ENCODE results near the gene CCDC86.

CCDC86 gene, protein sequence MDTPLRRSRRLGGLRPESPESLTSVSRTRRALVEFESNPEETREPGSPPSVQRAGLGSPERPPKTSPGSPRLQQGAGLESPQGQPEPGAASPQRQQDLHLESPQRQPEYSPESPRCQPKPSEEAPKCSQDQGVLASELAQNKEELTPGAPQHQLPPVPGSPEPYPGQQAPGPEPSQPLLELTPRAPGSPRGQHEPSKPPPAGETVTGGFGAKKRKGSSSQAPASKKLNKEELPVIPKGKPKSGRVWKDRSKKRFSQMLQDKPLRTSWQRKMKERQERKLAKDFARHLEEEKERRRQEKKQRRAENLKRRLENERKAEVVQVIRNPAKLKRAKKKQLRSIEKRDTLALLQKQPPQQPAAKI

DNA sequence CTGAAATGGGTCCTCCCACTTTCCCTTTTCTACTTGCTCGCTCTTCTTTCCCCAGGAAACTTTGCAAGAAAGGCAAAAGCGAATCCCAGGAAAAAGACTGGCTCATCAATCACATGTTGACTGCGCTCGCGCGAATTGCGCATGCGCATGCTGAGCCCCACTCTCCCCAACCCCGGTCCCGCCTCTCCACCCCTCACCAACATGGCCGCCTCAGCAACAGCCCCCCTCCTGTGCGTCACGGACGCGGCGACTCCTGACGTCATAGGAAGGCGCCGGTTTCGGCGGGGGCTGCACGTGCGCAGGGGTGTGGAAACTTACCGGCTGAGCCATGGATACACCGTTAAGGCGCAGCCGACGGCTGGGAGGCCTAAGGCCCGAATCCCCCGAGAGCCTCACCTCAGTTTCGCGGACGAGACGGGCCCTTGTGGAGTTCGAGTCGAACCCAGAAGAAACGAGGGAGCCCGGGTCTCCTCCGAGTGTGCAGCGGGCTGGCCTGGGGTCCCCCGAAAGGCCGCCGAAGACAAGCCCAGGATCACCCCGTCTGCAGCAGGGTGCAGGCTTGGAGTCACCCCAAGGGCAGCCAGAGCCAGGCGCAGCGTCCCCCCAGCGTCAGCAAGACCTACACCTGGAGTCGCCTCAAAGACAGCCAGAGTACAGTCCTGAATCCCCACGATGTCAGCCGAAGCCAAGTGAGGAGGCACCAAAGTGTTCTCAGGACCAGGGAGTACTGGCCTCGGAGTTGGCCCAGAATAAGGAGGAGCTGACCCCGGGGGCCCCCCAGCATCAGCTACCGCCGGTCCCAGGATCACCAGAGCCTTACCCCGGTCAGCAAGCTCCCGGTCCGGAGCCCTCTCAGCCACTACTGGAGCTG, at the start of gene CCDC86:
Gene CCDC86 (plus strand): TSS at position 317 of the 871 bp plus-strand sequence. CDS start 12 bp downstream, at position 329.
- peak; percentile 92 for DNase-seq (ENCODE audit: low read depth)
- no peak for TF ChIP-seq CTCF (conservative IDR thresholded peaks at IDR 0.05; ENCODE audit: low read length)
- H3K4me3 ChIP-seq (ENCODE audit: low read length), result peak within 1 kb of the TSS; percentile 94

DNA sequence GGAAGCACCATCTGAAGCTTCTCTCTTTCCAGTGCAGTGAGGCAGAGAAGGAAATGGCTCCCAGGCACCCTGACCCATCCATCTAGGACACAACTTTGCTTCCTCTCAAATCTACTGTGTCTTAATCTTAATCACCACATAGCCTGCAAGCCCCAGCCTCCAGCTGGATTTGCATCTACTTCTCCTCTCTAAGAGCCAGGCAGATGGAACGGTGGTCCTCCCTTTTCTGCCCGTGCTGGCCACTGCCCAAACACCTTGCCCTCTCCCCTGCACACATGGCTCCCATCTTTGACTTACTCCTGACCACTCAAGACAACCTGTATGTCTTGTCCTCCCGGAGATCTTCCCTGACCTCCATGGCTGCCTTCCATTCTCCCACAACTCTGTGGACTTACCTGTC, 49.4 kb upstream of the CCDC86 start:
- H3K4me3 ChIP-seq (ENCODE audit: low read length), result no peak overlapping the region
- no peak for DNase-seq (ENCODE audit: low read depth)
- TF ChIP-seq CTCF (conservative IDR thresholded peaks at IDR 0.05; ENCODE audit: low read length), result no peak

GRCh38 chr11:60795291-60795690, 46.6 kb upstream of the CCDC86 start:
- DNase-seq (ENCODE audit: low read depth), result no peak
- TF ChIP-seq CTCF (conservative IDR thresholded peaks at IDR 0.05; ENCODE audit: low read length), result no peak
- H3K4me3 ChIP-seq (ENCODE audit: low read length), result no peak overlapping the region

GRCh38 chr11:60797846-60798630, 43.9 kb upstream of the CCDC86 start:
- no peak for DNase-seq (ENCODE audit: low read depth)
- TF ChIP-seq CTCF (conservative IDR thresholded peaks at IDR 0.05; ENCODE audit: low read length), result no peak
- H3K4me3 ChIP-seq (ENCODE audit: low read length), result no peak overlapping the region

- H3K4me3 ChIP-seq (ENCODE audit: low read length), result no peak overlapping the region
- TF ChIP-seq CTCF (conservative IDR thresholded peaks at IDR 0.05; ENCODE audit: low read length), result no peak
- no peak for DNase-seq (ENCODE audit: low read depth)
These were observed 43.3 kb upstream of the CCDC86 start for GRCh38 chr11:60798631-60799030.

DNA sequence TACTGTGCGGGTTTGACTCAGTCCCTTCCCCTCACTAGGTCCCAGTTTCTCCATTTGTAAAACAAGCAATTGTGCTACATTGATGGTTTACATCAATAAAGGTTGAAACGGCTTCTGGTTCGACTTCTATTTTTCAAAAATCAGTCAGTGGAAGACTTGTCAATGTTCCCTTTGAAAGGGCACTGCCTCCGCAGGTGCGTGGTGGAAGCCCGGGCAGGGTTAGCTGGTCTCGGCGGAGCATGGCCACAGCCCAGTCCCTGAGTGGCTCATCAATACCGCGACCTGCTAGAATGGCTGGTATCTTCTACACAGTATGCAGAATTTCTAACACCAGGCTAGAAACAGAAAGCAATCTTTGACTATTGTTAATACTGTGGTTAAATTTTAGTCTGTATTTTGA, 40.7 kb upstream of the CCDC86 start:
- TF ChIP-seq CTCF (conservative IDR thresholded peaks at IDR 0.05; ENCODE audit: low read length), result no peak
- no peak overlapping the region for H3K4me3 ChIP-seq (ENCODE audit: low read length)
- DNase-seq (ENCODE audit: low read depth), result no peak
